H4 (cell line): ENCODE data around the gene SPINDOC. TPM values are rescaled to one million over a fixed set of nuclear protein-coding genes. Genes with fewer than 3 reads are reported as not detected.
"Not testable (repeated sequence)": the region's sequence is repeated elsewhere in the genome, so short reads cannot be mapped to it uniquely, and the experiment has no call there.

Source experiments
- DNase-seq: peaks from one replicate; pipeline ENCODE4 v3.0.0-alpha.2; 2015; ENCODE audit warnings: low spot score
- total RNA-seq: library from RNA; depleted of rRNA; stranded (reverse); fragments of >200 nt; shearing (Covaris generic); gene quantifications from 2 replicates; pipeline ENCODE4 v1.2.3, GENCODE V29; 2014

SPINDOC gene
- total RNA-seq, 1 experiment from 2014 or later, result 14.4 TPM

DNA sequence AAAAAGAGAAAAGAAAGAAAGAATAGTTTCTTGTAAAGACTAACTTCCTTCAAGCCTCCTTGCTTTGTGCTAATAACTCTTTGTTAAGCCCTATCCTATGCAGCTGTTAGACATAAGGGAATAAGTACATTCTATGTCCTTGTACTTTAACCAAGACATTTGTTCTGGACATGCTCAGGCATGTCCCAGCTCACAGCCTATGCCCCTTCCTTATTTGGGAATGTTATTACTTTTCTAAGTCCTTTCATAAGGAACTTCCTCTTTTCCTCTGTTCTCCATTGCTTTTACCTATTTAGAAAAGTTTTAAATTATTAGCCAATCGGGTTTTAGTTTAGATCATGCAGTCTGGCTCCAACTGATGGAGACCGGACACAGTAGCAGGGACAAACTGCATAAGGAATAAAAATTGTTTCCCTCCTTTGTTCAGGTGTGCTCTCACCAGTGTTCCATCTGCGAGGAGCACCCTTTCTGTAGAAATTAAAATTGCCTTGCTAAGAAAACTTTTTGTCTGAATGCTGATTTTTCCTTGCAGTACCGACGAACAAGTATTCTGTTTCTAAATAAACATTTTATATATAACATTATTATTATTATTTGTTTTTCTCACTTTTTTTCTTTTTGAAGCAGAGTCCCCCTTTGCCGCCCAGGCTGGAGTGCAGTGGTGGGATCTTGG is 21.6 kb upstream of the SPINDOC start:
- DNase-seq, result no peak

DNA sequence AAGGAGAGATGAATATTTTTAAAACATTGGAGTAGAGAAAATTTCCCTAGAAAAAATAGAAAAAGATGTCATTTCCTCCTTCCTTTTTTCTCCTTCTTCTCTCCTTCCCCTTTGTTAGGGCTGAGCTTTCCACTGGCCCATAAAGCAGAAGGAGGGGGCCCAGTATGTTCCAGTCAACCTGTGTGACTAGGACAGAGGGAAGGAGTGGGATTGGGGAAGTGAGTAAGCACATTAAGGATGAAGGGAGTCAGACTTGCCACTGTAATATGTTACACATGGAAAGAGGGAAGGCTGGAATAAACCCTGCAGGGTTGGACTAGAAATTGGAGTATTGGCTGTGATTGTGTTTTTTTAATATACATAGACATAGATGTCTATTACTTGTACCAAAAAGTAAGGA is 20.1 kb upstream of the SPINDOC start:
- no peak for DNase-seq

DNA sequence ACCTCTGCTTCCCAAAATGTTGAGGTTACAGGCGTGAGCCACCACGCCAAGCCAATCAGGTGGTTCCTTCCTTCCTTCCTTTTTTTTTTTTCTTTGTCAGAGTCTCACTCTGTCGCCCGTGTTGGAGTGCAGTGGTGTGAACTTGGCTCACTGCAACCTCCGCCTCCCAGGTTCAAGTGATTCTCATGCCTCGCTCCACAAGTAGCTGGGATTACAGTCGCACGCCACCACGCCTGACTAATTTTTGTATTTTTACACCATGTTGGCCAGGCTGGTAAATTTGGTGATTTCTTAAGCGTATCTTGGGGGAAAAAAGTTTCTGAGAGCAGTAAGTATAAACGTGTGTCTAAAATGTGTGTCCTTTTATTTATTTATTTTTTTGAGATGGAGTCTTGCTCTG is 18.2 kb upstream of the SPINDOC start:
- DNase-seq, result no peak

DNA sequence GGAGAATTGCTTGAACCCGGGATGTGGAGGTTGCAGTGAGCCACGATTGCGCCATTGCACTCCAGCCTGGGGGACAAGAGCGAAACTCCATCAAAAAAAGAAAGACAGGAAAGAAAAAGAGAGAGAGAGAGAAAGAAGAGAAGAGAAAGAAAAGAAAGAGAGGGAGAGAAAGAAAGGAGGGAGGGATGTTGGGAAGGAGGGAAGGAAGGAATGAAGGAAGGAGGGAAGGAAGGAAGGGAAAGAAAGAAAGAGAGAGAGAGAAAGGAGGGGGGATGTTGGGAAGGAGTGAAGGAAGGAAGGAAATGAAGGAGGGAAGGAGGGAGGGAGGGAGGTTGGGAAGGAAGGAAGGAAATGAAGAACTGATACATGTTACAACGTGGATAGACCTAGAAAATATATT is 12.3 kb upstream of the SPINDOC start:
- DNase-seq, result no peak

DNA sequence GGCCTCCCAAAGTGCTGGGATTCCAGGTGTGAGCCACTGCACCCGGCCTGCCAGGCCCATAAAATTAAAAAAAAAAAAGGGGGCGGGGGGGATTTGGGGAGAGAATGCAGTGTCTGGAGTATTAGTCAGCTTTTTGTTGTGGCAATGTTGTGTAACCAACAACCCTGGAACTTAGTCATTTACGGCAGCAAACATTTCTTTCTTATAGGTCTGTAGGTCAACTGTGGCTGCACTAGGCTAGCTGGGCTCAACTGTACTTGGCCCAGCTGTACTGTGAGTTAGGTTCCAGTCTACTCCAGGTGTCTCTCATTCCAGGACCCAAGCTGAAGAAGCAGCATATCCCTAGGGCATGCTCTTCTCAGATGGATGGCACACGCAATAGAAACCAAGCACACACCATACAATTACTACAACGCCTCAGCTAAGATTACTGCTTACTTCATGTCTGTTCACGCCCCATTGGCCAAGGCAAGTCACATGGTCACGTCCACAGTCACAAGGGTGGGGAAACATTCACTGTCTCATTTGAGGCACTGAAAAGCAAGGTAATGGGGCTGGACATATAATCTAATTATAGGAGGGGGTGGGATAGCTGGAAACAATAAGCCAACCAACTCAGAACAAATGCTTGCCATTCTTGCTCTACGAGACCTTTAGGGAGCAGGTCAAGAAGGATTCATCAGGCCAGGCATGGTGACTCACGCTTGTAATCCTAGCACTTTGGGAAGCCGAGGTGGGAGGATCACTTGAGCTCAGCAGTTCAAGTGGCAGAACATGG is 10.4 kb upstream of the SPINDOC start:
- DNase-seq, result peak; percentile 47

DNA sequence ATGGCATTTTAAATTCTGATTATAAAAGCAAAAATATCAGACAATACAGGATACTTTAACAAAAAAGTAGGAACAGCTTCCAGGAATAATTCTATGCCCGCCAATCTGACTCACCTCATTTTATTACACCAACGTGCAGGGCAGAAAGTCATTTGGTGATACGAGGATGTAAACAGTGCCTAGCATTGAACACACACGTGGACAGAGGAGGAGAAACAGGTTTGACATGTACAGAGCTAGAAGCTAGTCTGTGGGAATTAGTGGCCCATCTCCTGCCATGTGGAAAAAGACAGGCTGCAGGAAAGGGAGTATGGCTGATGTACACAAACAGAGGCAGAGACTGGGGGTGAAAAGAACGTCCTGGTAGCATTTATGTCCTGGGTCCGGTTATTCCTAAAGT is 9.0 kb upstream of the SPINDOC start:
- DNase-seq, result no peak

DNA sequence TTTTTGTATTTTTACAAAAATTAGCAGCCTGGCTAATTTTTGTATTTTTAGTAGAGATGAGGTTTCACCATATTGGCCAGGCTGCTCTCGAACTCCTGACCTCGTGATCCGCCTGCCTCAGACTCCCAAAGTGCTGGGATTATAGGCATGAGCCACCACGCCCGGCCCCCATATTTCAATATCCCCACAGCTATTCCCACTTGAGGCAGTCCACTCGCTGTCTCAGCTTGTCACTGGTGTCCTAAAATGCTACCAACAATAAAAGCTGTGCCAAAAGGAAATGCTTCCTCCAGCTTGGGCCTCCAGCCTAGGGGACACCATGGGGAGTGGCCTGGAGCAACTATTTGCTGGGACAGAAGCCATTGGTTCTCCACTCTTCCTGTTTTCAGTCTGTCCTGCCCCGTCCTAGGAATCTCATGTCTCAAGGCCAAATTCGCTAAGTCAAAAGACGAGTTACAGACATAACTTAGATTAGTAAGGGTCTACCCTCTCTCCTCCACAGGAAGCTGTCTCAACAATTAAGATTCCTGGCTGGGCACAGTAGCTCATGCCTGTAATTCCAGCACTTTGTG is 7.3 kb upstream of the SPINDOC start:
- DNase-seq, result no peak

DNA sequence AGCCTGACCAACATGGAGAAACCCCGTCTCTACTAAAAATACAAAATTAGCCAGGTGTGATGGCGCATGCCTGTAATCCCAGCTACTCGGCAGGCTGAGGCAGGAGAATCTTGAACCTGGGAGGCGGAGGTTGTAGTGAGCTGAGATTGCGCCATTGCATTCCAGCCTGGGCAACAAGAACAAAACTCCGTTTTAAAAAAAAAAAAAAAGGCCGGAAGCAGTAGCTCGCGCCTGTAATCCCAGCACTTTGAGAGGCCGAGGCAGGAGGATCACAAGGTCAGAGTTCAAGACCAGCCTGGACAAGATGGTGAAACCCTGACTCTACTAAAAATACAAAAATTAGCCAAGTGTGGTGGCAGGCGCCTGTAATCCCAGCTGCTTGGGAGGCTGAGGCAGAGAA is 2.9 kb upstream of the SPINDOC start:
- DNase-seq, result not testable (repeated sequence)

DNA sequence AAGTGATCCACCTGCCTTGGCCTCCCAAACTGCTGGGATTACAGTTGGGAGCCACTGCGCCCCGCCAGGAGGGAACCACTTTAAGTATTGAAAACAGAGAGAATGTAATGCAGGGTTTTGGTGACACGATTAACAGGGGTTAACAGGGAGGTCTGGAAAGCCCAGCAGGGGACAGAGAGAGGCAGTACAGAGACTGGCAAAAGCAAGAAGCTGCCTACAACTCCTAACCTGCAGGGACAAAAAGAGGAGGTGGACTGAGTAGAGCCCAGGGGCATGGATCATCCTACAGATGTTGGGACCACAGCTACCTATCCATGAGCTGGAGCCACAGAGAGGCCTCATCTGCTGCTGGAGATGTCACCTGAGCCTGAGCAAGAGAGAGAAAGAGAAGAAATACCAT is 1.7 kb upstream of the SPINDOC start:
- no peak for DNase-seq

DNA sequence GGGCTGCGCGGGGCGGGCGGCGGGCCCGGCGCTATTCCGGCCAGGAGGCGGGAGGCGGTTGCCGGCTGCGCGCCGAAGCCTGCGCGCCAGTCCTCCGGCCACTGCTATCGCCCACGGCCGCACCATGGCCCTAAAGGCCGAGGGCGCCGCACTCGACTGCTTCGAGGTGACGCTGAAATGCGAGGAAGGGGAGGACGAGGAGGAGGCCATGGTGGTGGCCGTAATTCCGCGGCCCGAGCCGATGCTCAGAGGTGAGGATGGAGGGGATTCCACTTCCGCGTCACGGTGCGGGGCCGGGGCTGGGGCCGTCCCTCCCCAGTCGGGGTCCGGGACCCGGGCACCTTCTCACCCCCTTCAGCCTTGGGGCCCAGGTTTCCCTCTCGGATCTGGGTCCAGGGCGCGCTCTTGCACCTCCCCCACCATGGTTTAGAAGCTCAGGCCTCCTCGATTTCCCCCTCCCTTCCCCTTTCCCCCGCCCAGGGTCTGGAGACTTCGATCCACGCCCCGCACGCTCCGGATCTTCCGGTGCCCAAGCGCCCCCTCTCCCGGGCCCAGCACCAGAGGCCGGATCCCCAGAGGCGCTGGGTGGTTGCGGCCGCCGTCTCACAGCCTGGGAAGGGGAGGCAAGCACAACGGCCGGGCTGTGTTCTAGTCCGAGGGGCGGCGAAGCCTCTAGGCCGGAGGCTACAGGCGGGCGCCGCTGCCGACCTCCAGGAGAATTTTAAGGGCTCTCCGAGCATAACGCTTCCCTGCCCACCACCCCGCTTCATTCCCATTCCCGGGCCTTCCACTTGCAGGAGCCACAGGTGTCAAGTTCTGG is 517 bp downstream of the SPINDOC start:
- no peak for DNase-seq

DNA sequence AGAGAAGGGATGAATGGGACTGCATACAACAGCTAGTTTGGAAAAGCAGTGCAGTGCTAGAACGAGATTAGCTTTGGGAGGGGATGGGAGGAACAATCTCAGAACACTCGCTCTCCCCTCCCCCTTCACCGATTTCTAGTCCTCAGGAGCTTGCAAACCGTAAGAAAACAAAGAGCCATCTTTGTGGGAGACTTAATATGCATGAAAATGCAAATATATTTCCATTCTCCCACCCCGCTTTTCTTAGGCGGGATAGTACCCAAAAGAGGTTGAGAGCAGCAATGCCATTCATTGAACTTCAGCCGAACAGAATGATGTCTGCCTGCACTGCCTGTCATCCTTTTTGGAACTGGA is 1.1 kb downstream of the SPINDOC start:
- no peak for DNase-seq

DNA sequence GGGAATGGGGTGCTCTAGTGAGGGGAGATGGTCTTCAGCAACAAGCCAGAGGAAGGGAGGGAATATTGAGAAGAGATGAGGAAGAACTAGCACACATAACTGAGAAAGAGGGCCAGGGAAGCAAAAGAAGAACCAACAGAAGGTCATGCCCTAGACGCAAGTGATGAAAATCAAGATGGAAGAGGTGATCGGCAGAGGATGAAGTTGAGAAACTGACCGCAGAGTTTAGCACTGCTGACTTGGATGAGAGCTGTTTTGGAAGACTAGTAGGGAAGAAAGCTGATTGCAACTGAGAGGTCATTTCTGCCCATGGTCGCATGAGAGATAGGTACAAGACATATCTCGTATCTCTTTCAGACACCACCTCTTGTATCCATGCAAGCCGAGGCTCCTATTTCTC is 2.9 kb downstream of the SPINDOC start:
- no peak for DNase-seq

DNA sequence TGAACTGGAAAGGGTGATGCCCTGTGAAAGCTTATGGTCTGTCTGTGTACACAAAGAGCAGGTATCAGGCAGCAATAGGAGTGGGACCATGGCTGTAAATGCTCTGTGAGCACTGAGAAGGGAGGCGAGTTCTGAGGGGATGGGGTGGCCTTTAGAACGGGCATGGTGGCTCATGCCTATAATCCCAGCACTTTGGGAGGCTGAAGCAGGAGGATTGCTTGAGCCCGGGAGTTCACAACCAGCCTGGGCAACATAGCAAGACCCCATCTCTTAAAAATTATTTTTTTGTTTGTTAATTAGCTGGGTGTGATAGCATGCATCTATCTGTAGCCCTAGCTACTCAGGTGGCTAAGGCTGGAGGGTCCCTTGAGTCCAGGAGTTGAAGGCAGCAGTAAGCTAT is 3.5 kb downstream of the SPINDOC start:
- no peak for DNase-seq

DNA sequence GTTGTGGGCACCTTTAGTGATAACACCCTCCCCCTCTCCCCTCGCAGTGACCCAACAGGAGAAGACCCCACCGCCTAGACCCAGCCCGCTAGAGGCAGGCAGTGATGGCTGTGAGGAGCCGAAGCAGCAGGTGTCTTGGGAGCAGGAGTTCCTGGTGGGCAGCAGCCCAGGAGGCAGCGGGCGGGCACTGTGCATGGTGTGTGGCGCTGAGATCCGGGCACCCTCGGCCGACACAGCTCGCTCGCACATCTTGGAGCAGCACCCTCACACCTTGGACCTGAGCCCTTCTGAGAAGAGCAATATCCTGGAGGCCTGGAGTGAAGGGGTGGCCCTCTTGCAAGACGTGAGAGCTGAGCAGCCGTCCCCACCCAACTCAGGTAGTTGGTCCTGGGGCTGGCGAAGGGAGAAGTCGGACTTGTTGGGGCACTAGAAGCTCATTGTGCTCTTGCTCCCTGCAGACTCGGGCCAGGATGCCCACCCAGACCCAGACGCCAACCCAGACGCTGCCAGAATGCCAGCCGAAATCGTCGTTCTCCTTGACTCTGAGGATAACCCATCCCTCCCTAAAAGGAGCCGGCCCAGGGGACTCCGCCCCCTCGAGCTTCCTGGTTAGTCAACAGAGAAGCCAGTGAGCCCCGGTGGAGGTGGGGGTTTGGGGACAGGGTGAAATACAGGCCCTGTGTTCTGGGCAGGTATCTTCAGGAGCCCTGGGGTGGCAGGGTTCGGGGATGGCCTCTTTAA is 4.7 kb downstream of the SPINDOC start:
- no peak for DNase-seq

DNA sequence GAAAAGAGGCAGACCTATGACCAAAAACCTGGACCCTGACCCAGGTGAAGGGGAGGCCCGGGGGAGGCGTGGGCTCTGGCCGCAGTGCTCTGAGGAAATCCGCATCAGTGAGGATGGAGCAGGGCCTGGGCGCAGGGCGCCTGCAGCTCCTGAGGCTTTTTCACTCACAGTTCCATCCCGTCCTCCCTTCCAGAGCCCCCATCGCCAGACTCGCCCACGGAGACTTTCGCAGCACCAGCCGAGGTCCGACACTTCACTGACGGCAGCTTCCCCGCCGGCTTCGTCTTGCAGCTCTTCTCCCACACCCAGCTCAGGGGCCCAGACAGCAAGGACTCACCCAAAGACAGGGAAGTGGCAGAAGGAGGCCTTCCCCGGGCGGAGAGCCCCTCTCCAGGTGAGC is 5.4 kb downstream of the SPINDOC start:
- no peak for DNase-seq

DNA sequence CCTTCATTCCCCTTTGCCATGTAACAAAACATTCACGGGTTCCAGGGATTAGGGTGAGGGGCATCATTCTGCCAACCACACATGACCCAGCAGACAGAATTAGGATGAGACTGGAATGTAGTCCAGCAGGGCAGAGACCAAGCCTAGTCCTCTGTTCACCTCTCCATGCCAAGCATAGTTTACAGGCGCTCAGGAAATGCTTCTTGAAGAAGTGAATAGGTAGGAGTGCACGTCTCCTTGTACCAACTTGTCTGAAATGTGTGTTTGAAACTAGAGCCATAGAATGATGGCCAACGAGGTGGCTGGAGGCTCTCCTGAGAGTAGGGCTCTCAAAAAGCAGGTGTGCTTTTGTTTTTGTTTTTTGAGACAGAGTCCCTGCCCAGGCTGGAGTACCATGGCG is 8.2 kb downstream of the SPINDOC start:
- no peak for DNase-seq

DNA sequence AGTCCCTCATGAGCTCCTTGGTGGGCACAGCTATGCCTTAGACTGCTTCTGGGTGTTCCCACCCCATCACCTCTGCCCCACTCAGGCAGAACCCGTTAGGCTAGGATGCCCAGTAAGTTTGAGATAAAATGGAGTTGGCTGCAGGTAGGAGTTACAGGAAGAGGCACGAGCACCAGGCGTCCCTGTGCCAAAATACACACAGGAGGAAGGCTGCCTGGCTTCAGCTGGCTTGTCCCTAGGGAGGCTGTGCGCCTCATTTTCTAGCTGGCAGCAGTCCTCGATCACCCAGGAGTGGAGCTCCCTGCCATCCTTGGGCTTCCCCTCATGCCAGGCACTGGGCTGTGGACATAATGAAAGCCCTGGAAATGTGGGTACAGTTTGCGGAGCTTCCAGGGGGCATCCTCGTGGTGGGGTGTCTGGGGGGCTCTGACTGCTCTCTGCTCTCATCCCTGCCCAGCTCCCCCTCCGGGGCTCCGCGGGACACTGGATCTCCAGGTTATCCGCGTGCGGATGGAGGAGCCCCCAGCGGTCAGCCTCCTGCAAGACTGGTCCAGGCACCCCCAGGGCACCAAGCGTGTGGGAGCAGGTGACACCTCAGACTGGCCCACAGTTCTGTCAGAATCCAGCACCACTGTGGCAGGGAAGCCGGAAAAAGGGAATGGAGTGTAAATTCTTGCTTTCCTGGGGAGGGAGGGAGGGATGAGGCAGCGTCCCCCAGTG is 13.4 kb downstream of the SPINDOC start:
- no peak for DNase-seq

DNA sequence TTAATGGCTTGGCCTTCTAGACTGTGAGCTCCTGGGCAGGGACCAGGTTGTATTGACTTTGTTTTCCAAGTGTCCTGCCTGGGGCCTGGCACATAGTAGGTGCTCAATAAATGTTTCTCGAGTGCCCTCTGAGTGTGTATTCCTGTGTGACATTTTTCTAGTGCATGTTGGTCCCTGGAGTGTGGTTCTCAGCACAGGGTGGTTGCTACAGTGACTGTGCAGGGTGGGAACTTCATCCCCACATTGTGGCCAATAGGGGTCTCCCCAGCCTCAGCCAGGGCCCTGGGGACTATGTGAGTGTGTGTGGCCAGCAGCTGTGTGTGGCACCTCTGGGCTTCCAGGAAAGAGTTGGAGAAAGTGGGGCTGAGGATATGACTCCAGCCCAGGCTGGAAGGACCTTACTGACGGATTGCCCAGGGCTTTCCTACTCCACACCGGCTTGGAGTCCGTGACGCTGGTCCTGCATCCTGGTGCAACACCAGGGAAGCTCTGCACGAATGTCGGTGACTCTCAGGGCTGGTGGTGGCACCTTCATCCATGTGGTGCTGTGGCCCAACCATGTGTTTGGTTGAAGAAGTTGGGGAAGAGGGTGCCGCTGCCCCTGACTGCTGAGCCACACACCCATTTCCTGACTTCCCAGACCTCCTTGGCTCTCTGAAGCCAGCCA is 16.7 kb downstream of the SPINDOC start:
- peak; percentile 44 for DNase-seq

DNA sequence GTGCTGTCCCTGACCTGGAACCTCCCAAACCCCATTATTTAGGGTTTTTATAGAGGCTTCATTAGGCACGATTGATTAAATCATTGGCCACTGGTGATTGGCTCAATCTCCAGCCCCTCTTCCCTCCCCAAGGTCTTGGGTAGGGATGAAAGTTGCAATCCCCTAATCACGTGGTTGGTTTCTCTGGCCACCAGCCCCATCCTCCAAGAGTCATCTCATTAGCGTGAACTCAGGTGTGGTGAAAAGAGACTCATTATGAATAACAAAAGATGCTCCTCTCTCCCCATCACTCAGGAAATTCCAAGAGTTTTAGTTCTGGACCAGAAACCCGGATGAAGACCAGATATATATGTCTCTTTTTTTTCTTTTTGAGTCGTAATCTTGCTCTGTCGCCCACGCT is 18.1 kb downstream of the SPINDOC start:
- DNase-seq, result no peak

DNA sequence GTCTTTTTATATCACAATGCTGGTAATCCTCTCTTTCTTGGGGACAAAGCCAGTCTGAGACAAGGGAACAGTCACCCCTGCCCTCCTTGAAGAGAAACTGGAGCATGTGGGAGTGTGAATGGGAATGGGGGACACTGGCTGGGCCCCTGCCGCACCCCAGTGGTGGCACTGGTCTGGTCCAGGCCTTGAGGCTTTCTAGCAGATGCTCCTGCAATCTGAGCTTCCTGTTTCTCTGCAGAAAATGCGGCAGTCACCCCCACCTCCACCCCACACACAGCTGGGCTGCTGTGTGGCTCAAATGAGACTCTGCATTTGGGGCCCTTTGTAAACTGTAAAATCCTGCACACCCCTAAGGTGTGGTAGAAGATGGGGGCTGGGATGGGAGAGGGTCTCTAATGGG is 19.1 kb downstream of the SPINDOC start:
- no peak for DNase-seq

DNA sequence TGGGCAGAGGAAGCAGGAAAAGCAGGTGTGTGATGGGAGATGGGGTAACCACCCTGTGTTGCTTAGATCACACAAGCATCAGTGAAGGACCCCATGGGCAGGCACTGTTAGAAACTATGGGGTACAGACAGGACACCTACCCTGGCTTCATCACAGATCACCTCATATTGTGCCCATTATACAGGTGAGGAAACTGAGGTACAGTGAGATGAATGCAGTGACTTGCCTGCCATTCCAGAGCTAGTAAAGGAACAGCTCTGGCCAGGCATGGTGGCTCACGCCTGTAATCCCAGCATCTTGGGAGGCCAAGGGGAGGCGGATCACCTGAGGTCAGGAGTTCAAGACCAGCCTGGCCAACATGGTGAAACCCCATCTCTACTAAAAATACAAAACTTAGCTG is 19.8 kb downstream of the SPINDOC start:
- DNase-seq, result no peak
